Endothelial cell of umbilical vein (primary cell): ENCODE measurements around the gene GMPR2. TPM values are rescaled to one million over a fixed set of nuclear protein-coding genes. Genes with fewer than 3 reads are reported as not detected.

ENCODE experiments used
- BruUV-seq: library from RNA; stranded (reverse); fragments of 400-500 nt; replicated peaks from 2 replicates; lab custom pipeline; 2021; lab: Mats Ljungman, UMichigan
- CTCF ChIA-PET: fragments of 300-600, 350-600 bp; sonication (Branson Sonifier 250); formaldehyde crosslinking; loops from one replicate; lab custom pipeline; 2021; ENCODE audit warnings: antibody characterized with exemption, inconsistent platforms; lab: Charles Lee
- POLR2A ChIA-PET: fragments of 300-600, 350-600 bp; sonication (Branson Sonifier 250); formaldehyde crosslinking; loops from one replicate; lab custom pipeline; 2021; ENCODE audit warnings: antibody characterized with exemption, inconsistent platforms; lab: Charles Lee
- DNase-seq: peaks from one replicate; pipeline ENCODE4 v3.0.0-alpha.2; 2011; ENCODE audit warnings: low read depth, low spot score
- FAIRE-seq: peaks from 2 replicates; lab custom pipeline; 2011; peaks lifted over from hg19 to GRCh38; lab: Jason Lieb, UNC
- H2AFZ ChIP-seq: 2 replicates; pipeline ENCODE4 v1.6.0; 2012; ENCODE audit warnings: low read depth, low read length, control low read depth, inconsistent platforms
- H3K27ac ChIP-seq: 2 replicates; pipeline ENCODE4 v1.5.1; 2011; ENCODE audit warnings: low read depth, mild to moderate bottlenecking, control low read depth, low read length, moderate library complexity; ENCODE audit not compliant: insufficient read depth
- H3K27me3 ChIP-seq, 2 experiments: 2 replicates each; pipeline versions ENCODE4 v1.6.0 to v1.6.1; 2011; ENCODE audit warnings: low read length in 2 of 2, mixed read lengths in 1 of 2; ENCODE audit not compliant: control insufficient read depth in 2 of 2, insufficient read depth in 2 of 2
- H3K36me3 ChIP-seq, 2 experiments: 2 replicates in 1 of 2; 3 replicates in 1 of 2; pipeline ENCODE4 v1.5.1; 2011; ENCODE audit warnings: low read length in 2 of 2, mild to moderate bottlenecking in 1 of 2, moderate library complexity in 1 of 2; ENCODE audit not compliant: control insufficient read depth in 2 of 2, insufficient read depth in 2 of 2; ENCODE audit errors: extremely low read depth in 1 of 2
- H3K4me1 ChIP-seq: 3 replicates; pipeline ENCODE4 v1.5.1; 2011; ENCODE audit warnings: mild to moderate bottlenecking, low read length; ENCODE audit not compliant: control insufficient read depth, insufficient read depth; ENCODE audit errors: extremely low read depth
- H3K4me2 ChIP-seq: 2 replicates; pipeline ENCODE4 v1.6.1; 2011; ENCODE audit warnings: low read length, control low read depth, mixed read lengths; ENCODE audit not compliant: insufficient read depth
- H3K4me3 ChIP-seq, 3 experiments: fragments of 200-600 bp in 1 of 3; sonication (generic), shearing (Covaris generic) in 1 of 3; replicated peaks in 1 of 3; 2 replicates each; pipeline ENCODE4 v1.5.1; 2011 to 2016; ENCODE audit warnings: control low read depth in 3 of 3, low read length in 3 of 3, mild to moderate bottlenecking in 2 of 3, inconsistent platforms in 1 of 3, low read depth in 1 of 3, moderate library complexity in 1 of 3; ENCODE audit not compliant: insufficient read depth in 1 of 3
- H3K79me2 ChIP-seq: 2 replicates; pipeline ENCODE4 v1.6.0; 2012; ENCODE audit warnings: low read length, inconsistent platforms; ENCODE audit not compliant: control insufficient read depth, insufficient read depth
- H3K9ac ChIP-seq: replicated peaks from 2 replicates; pipeline ENCODE3; 2011; ENCODE audit warnings: low read length, control low read depth; ENCODE audit not compliant: insufficient read depth; ENCODE audit errors: extremely low read depth
- H3K9me1 ChIP-seq: replicated peaks from 3 replicates; pipeline ENCODE4 v1.6.0; 2011; ENCODE audit warnings: mild to moderate bottlenecking, low read length; ENCODE audit not compliant: control insufficient read depth, insufficient read depth; ENCODE audit errors: extremely low read depth
- H3K9me3 ChIP-seq: replicated peaks from 2 replicates; pipeline ENCODE4 v1.5.1; 2012; ENCODE audit warnings: low read length, inconsistent platforms; ENCODE audit not compliant: control insufficient read depth, insufficient read depth
- H4K20me1 ChIP-seq: replicated peaks from 2 replicates; pipeline ENCODE3; 2011; ENCODE audit warnings: mild to moderate bottlenecking, low read length; ENCODE audit not compliant: control insufficient read depth, insufficient read depth; ENCODE audit errors: extremely low read depth
- CTCF ChIP-seq, 2 donors: IDR thresholded peaks; 1 replicate in 1 of 2; 2 replicates in 1 of 2; pipeline ENCODE4 v1.5.1; 2011; ENCODE audit warnings: low read length in 2 of 2, mild to moderate bottlenecking in 2 of 2, moderate library complexity in 2 of 2, control low read depth in 1 of 2, inconsistent platforms in 1 of 2, low read depth in 1 of 2; ENCODE audit not compliant: insufficient read depth in 1 of 2; ENCODE audit errors: extremely low read depth in 1 of 2
- EZH2 ChIP-seq: IDR thresholded peaks from 2 replicates; pipeline ENCODE4 v1.6.1; 2012; ENCODE audit warnings: borderline replicate concordance, low read depth, mild to moderate bottlenecking, moderate library complexity, low read length, inconsistent platforms; ENCODE audit not compliant: severe bottlenecking
- FOS ChIP-seq: IDR thresholded peaks from 2 replicates; pipeline ENCODE4 v1.6.1; 2011; ENCODE audit warnings: mild to moderate bottlenecking, low read length, moderate library complexity, borderline replicate concordance; ENCODE audit not compliant: insufficient read depth
- GATA2 ChIP-seq: IDR thresholded peaks from 2 replicates; pipeline ENCODE4 v1.7.0; 2011; ENCODE audit warnings: low read depth, mild to moderate bottlenecking, moderate library complexity, mixed read lengths, low read length; ENCODE audit not compliant: insufficient read length, insufficient read depth
- JUN ChIP-seq: IDR thresholded peaks from 2 replicates; pipeline ENCODE4 v1.6.1; 2011; ENCODE audit warnings: borderline replicate concordance, low read depth; ENCODE audit not compliant: insufficient read length, insufficient read depth
- MYC ChIP-seq: IDR thresholded peaks from one replicate; pipeline ENCODE4 v1.6.1; 2011; ENCODE audit warnings: mild to moderate bottlenecking, low read depth, low read length
- POLR2A ChIP-seq: IDR thresholded peaks from 2 replicates; pipeline ENCODE4 v1.6.1; 2012; ENCODE audit warnings: low read depth, mild to moderate bottlenecking, control low read depth, low read length
- POLR2AphosphoS5 ChIP-seq: IDR thresholded peaks from 2 replicates; pipeline ENCODE4 v1.6.1; 2012; ENCODE audit warnings: low read depth, mild to moderate bottlenecking, control low read depth, low read length, moderate library complexity; ENCODE audit not compliant: insufficient read depth
- dilution Hi-C: fragments of 300-500 bp; cut with MboI; formaldehyde crosslinking; loops from one replicate; pipeline ENCODE4 v1.15.0; 2019; ENCODE audit warnings: low sequenced_read_pairs; ENCODE audit not compliant: extremely low pct_ligation_motif_present
- intact Hi-C: fragments of 100-400 bp; cut with micrococcal nuclease; formaldehyde crosslinking; loops from one replicate; pipeline ENCODE4 v1.10.0; 2022
- polyA plus RNA-seq, 4 experiments: library from polyadenylated mRNA; depleted of rRNA in 3 of 4; stranded (reverse) in 3 of 4; unstranded in 1 of 4; fragments of >200 nt; gene quantifications; 2 replicates each; pipeline versions ENCODE4 v1.2.1 to v1.2.3, GENCODE V29; 2011 to 2012; ENCODE audit warnings: missing spikeins in 1 of 4
- total RNA-seq: library from RNA; stranded (reverse); gene quantifications from 2 replicates; pipeline ENCODE4 v1.2.3, GENCODE V29; 2021

Gene GMPR2
- total and polyA plus RNA-seq, 2 donors (not counting 3 experiments of a cell fraction or from before 2014, with no cell fraction given): 58.1 to 61.8 TPM

DNA sequence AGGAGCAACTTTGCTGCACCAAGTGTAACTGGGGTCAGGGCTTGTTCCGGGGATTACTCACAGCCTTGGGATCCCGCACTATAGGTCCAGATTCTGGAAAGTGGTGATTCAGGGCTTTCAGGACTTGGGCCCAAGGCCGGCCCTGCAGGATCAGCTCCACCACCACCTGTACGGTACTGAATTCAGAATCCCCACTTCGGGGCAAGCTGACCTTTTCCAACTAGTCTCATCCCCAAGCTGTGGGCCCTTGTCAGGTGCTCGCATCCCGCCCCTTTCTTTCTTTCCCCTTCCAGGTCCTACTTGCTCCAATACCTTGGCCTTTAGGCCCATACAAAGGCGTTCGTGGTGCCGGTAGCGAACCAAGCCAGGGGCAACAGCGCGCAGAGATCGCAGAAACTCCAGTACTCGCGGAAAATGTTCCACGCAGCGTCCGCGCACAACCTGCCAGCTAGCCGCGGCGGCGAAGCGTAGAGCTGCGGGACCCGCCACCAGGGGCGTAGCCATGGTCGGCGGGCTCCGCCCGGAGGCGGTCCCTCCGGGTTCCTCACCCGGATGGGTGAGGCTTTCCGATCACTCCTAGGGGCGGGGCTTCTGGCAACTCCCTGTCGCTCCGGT, 9.2 kb downstream of the GMPR2 start:
- dilution Hi-C loops: no loop called here
- DNase-seq (no peak), FAIRE-seq (no peak)
- Histone ChIP-seq H3K9me3 (no peaks in the 10 kb centered on the region), H3K27me3 (no peaks in the 10 kb centered on the region), H3K9me1 (no peaks in the 10 kb centered on the region), H3K4me2 (peak overlapping the region; percentile 84), H3K4me1 (peaks cover 30% of the 10 kb centered on the region), H3K79me2 (peaks cover 22% of the 10 kb centered on the region), H3K36me3 (peaks cover 5 to 26% of the 10 kb centered on the region in 2 experiments), H3K4me3 (peak overlapping the region; percentile 31 to 67 (median 57)), H3K27ac (peak overlapping the region; percentile 98), H2AFZ (peak overlapping the region; percentile 35), H4K20me1 (no peaks in the 10 kb centered on the region), H3K9ac (peak overlapping the region; percentile 96)
- intact Hi-C loops: loop anchor here (1.0 to 2.0 kb wide), 10 partner anchors 10 to 228 kb away; partner anchors contain the start of genes GMPR2, IPO4, MDP1 and NEDD8
- BruUV-seq: TSS peak; percentile 44
- TF ChIP-seq GATA2 (no peak), POLR2AphosphoS5 (no peak), EZH2 (no peak), JUN (no peak), FOS (no peak), CTCF (IDR thresholded peaks at IDR 0.05; ENCODE audit: extremely low read depth in 1 of 2, insufficient read depth in 1 of 2, low read depth in 1 of 2, low read length in 2 of 2) (peak; percentile 16 to 75), MYC (no peak), POLR2A (no peak)
- POLR2A ChIA-PET: interaction anchor here (0.6 to 2.3 kb wide), 16 partner anchors 9 to 1231 kb away, joined by 3 to 19 read pairs (median 6); partner anchors contain the start of genes CHMP4A, DHRS1, EMC9 and GMPR2
- CTCF ChIA-PET: interaction anchor here (0.7 to 13.0 kb wide), 26 partner anchors 9 to 195 kb away, joined by 3 to 199 read pairs (median 9); partner anchors contain the start of genes CHMP4A, CIDEB, DHRS1 and EMC9
